HG02885 (cell line): ENCODE measurements around the gene CNDP2.

Experiments used
- ATAC-seq: cut with Tn5 transposase; IDR thresholded peaks from one replicate; pipeline ENCODE4 v1.9.1; 2021; ENCODE audit warnings: mild to moderate bottlenecking; ENCODE audit not compliant: unreplicated experiment, poor library complexity

Gene CNDP2

DNA sequence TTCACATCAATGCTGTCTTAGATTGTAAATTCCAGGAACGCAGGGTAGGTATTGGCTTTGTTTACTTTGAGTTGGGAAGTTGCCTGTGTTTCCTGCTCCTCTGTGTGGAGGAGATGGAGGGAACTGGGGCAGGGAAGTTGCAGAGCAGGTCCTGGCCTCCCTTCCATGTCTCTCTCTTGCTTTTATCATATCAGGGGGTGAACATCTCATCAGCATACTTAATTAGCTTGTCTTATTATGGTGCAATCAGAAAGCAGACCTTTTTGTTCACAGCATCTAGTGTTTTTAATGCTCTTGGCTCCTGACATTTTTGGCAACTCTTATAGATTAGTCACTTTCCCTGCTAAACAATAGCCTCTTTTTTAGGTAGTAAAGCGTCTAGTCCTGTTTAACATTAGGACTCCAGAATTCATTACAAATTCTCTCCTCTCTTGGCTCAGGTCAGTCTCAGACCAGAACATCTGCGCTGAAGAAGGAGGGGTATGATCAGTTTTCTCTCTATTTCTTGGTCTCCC is 27.6 kb upstream of the CNDP2 start:
- ATAC-seq, result no peak

DNA sequence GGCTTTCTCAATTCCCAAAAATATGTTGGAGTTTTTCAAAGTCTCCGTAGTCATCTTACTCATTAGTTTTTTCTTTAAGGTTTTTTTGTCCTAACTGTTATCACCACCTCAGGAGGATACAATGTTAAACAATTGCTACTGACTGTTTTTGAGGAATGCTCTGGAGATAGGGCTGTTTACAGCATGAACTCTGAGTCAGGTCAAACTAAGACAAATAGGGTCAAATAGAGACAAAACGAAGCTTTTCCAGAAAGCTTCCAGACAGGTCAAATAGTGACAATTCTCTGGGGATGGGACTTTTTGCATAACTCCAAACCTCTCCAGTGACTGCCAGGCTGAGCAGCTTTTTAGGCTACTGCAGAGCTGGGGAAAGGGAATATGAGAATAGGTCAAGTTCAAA is 23.9 kb upstream of the CNDP2 start:
- ATAC-seq, result no peak

GRCh38 chr18:74473976-74474640 is 22.1 kb upstream of the CNDP2 start:
- no peak for ATAC-seq

- peak; percentile 54 for ATAC-seq
Measured at GRCh38 chr18:74476140-74476539, 20.0 kb upstream of the CNDP2 start.

DNA sequence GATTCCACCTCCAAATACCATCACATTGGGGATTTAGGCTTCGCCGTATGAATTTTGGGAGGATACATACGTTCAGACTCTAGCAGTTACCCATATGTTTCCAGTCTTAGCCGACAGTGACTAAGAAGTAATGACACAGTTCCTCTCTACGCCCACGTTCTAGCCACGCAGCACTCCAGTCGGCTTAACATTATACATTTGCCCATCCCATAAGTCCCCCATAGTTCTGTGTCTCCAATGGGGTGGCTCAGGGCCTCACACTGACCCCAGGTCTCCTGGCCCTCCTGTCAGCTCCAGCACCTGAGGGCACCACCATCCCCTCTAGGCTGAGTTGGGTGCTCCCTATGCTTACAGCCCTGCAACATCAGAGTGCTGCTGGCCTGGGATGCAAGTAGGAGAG is 18.4 kb upstream of the CNDP2 start:
- ATAC-seq, result no peak

- no peak for ATAC-seq
Measured at GRCh38 chr18:74478316-74478715, 17.8 kb upstream of the CNDP2 start.

DNA sequence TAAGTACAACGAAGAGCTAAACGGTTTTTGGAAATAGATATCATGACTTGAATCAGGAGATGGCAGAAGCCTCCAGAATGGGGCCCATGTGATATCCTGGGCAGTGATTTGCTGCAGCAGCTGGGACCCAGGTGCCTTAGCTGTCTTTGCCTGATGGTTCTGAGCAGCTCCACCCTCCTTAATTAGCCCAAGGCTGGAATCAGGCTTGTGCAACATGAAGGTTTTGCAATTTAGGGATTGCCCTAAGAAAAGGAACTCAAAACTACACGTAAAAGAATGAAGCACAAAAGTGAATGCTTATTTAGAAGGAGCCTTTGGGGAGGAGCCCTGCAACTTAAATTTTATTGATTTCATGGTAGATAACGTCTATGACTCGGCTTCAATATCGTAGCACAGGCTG is 17.3 kb upstream of the CNDP2 start:
- no peak for ATAC-seq

DNA sequence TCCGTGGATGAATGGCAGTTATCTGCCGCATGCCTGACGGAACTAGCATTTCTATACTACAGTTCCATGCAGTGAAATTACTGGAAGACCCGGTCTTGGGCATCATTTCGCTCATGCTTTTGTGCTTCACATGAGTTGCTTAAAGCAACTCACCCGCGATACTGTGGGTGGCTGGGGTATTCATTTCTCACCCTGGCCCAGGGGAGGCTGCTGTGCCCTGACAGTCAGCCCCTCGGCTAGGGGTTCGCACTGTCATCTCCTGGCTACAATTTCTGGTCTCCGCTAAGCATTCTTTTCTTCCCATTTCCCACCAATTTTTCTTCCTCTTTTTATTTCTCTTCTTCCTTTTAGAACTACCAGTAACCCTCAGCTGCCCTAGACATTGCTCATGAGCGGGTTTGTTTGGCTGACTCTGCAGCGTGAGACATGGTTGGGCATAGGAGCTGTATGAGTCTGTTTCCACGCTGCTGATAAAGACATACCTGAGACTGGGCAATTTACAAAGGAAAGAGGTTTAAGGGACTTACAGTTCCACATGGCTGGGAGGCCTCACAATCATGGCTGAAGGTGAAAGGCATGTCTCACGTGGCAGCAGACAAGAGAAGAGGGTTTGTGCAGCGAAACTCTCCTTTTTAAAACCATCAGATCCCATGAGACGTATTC is 16.5 kb upstream of the CNDP2 start:
- no peak for ATAC-seq

DNA sequence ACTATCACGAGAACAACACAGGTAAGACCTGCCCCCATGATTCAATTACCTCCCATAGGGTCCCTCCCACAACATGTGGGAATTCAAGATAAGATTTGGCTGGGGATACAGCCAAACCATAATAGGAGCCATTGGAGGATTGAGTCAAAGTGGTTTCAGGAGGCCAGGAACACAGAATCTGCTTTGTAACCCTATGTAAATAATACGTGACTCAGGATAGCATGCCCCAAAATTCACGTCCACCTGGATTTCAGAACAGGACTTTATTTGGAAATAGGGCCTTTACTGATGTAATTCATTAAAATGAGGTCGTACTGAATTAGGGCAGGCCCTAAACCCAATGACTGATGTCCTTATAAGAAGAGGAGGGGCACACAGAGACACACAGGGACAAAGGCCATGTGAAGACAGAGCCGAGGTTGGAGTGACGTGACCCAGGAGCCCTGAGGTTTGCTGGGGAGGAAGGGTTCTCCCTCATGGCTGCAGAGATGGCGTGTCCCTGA is 16.0 kb upstream of the CNDP2 start:
- ATAC-seq, result no peak

- ATAC-seq, result no peak
Measured at GRCh38 chr18:74482697-74483096, 13.5 kb upstream of the CNDP2 start.

DNA sequence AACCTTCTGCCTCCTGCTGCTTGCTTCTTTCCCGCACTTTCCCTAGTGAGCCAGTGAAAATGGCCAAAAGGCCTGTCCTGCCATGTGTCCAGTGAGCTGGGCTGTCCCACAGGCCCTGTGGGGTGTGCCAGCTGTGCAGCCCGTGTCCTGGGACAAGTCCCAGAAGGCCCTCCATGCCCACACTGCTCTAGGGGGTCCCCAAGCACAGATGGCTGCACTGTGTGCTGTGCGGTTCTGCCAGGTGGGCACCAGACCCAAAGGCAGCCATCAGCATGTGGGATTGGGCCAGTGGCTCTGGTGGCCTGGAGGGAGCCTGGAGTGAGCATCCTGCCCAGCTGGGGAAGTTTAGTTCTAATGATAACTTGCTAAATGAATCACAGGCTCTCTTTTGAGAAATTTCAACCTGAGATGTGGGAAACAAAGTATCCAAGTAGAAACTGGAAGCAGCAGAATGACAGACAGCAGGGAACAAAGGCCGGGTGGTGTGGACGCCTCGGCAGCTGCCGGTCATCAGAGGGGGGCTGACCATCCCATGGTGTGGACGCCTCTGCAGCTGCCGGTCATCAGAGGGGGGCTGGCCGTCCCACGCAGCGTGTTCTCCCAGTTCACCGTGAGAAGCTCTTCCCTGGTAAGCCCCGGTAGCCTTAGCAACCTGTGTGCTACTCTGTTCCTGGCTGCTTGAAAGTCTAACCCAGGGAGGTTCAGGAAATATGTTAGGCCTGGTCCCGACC is 9.9 kb upstream of the CNDP2 start:
- ATAC-seq, result no peak

DNA sequence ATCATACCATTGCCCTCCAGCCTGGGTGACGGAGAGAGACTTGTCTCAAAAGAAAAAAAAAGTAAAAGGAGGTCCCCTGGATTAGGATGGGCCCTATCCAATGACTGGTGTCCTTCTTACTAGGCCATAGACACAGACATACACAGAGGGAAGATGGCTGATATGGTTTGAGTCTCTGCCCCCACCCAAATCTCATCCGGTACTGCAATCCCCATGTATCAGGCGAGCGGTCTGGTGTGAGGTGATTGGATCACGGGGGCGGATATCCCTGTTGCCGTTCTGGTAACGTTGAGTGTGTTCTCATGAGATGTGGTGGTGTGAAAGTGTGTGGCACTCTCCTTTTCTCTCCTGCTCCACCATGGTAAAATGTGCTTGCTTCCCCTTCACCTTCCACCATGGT is 7.8 kb upstream of the CNDP2 start:
- no peak for ATAC-seq

DNA sequence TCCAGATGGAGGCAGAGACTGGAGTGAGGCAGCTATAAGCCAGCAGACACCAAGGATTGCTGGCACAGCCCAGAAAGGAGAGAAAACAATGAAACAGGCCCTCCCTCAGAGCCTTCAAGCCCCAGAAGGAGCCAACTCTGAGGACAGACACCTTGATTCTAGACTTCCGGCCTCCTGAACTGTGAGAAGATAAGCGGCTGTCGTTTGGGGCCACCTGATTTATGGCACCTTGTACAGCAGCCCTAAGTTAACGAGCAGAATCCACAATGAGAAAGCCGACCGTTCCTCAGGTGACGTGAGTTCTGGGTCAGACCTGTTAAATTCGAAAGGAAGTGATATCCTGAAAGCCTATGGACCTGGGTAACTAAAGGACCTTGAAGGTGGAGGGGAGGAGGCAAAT is 7.3 kb upstream of the CNDP2 start:
- no peak for ATAC-seq

DNA sequence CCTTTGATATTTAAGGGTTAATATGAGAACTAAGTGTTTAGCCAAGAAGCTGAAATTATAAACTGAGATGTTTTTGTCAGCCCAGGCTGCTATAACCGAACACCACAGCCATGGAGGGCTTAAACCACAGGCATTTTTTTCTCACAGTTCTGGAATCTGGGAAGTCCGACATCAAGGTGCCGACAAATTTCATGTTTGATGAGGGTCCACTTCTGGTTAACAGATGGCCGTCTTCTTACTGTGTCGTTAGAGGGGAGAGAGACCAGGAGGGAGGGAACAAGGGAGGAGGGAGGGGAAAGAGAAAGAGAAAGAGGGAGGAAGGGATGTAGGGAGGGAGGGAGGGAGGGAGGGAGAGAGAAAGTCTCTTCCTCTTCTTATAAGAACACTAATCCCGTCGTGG is 6.5 kb upstream of the CNDP2 start:
- no peak for ATAC-seq

DNA sequence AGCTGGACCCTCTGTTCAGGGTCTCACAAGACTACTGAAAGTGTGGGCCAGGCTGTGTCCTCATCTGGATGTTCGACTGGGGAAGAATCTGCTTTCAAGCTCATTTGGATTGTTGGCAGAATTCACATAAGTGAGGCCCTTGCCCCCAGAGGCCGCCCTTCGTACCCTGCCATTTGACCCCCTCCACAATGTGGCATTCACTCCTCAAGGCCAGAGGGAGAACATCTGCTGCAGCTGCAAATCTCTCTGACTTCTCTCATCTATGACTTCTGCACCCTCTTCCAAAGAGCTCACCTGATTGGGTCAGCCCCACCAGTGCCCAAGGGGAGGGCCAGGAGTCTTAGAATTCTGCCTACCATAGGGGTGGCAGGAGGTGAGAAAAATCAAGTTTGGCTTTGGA is 3.9 kb upstream of the CNDP2 start:
- ATAC-seq, result no peak

DNA sequence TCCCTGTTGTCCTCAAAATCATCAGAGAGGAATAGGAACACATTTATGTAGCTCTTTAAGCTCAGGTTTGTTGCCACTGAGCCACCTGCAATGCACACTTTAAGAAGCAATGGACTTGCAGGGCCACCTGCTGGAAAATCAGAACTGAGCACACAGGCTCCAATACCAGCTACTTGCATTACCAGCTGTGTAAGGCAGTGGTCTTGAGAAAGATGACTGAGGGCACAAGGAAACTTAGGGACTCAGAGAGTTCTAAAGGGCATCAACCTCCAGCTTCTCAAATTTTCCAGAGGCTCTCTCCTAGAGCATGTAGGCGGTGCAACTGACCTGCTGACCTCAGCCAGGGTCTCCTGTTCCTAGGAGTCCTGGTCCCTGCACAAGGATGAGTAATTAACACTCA is 2.5 kb upstream of the CNDP2 start:
- ATAC-seq, result peak; percentile 24

GRCh38 chr18:74494514-74494913 is 1.6 kb upstream of the CNDP2 start:
- no peak for ATAC-seq

DNA sequence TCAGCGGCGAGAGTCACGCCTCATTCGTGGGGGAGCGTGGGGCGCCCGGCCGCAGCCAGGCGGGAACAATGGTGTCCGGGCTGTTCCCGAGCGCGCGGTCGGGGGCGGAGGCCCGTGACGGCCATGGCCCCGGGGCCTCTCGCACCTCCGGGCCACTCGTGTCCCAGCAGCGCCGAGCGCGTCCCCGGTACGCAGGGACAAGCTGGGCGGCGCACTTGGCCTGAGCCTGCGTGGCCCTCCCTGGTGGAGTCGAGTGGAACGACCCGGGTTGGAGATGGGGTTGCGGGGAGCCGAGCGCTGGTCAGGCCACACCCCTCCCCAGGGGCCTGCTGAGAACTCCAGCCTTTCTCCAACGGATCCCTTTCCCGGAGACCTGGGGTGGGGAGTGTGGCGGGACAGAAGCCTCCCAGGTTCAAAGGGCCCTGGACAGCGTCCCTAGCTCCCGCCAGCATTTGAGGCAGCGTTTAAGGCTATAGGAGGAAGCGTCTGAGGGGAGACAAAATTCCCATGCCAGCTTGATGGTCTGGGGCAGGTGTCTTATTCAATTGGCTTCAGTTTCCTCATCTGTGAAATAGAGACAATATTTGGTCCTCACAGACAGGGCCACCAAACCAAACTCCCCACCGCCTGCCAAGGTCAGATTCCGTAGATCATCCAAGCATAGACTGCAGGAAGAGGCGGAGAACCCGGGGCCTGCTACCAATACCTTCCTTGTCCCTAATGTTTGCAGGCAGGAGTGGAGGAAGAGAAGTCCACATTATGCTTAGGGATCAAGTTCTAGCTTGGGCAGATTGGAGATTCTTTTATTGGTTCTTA is 553 bp downstream of the CNDP2 start:
- ATAC-seq, result peak; percentile 31

DNA sequence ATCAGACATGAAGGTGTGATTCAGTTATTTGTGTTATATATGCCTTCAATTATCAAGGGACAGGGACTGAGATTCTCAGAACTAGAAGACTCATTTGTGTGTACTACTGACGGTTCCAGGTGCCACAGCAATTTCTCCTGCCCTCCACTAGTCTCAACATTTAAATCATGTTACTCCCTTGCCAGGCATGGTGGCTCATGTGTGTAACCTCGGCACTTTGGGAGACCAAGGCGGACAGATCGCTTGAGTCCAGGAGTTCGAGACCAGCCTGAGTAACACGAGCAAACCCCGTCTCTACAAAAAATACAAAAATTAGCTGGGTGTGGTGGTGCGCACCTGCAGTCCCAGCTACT is 1.1 kb downstream of the CNDP2 start:
- ATAC-seq, result no peak

GRCh38 chr18:74497778-74498177 is 1.6 kb downstream of the CNDP2 start:
- ATAC-seq, result no peak
